Measurements from ENCODE around the gene LRRIQ4.

LRRIQ4 gene

DNA sequence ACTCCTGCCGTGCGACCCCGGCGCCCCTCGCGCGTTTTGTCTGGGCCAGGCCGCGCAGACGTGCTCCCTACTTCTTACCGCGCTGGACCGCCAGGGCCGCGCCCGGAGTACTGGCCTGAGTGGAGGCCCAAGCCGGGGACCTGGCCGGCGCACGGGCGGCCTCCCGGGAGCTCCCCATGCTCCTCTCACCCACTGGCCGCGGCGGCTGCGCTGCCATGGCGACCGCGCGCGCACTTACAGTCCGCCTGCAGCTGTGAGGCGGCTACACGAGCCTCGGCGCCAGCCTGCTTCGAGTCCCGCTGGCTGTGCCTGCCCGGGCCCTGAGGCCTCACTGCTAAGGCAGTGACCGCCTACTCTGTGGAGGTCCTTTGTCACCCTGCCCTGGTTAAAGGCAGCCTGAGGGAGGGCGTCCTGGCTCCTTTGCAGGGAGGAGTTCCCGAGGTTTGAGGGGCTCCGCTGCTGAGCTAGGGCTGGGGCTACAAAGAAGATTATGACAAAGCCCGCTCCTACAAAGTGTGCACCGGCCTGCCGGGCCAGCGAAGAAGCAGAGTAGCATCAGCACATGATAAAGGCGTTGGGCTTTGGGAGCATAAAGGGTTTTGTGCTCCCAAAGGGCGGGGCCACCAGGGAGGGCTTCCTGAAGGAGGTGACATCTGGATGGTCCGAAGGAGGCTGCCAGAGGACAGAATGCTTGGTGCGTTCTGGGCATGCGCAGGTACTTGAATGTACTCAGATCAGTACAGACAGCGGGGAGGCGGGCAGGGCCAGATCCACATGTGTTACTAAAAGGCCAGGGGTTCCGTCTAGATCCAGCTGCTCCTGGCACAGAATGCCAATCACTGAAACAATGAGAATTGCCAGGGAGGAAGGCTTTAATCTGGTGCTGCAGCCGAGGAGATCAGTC, at the start of gene LRRIQ4, which contains the start of gene LRRC34:
LRRIQ4 (plus strand) TSS at position 539 of the 904 bp plus-strand sequence. CDS start 9,052 bp downstream, outside the sequence.
LRRC34 (minus strand) TSS at position 573 of the 904 bp plus-strand sequence; CDS start at position 217, 356 bp downstream.
- no peaks in the 10 kb centered on the region for H3K27me3 ChIP-seq (ENCODE audit: insufficient read depth, poor library complexity, severe bottlenecking)
- peak within 1 kb of the TSS; percentile 30 for H3K4me3 ChIP-seq (ENCODE audit: severe bottlenecking)
- no peak within 1 kb of the TSS for H3K27ac ChIP-seq (ENCODE audit: poor library complexity, severe bottlenecking)
- no peaks in the 10 kb centered on the region for H3K36me3 ChIP-seq (ENCODE audit: low read depth)
- H3K4me1 ChIP-seq (ENCODE audit: insufficient read depth, poor library complexity, severe bottlenecking): no peaks in the 10 kb centered on the region
- peaks cover 3% of the 10 kb centered on the region for H3K9me3 ChIP-seq (ENCODE audit: severe bottlenecking)
- DNase-seq (ENCODE audit: low spot score) (no peak), ATAC-seq (ENCODE audit: low read depth) (peak; percentile 83)
- no peak for TF ChIP-seq CTCF (IDR thresholded peaks at IDR 0.05; ENCODE audit: poor library complexity, severe bottlenecking)

- Histone ChIP-seq H3K36me3 (ENCODE audit: low read depth) (no peaks in the 10 kb centered on the region), H3K27ac (ENCODE audit: poor library complexity, severe bottlenecking) (peak overlapping the region; percentile 80), H3K4me1 (ENCODE audit: insufficient read depth, poor library complexity, severe bottlenecking) (peaks cover 9% of the 10 kb centered on the region), H3K9me3 (ENCODE audit: severe bottlenecking) (peaks cover 3% of the 10 kb centered on the region), H3K27me3 (ENCODE audit: insufficient read depth, poor library complexity, severe bottlenecking) (no peaks in the 10 kb centered on the region), H3K4me3 (ENCODE audit: severe bottlenecking) (peak overlapping the region; percentile 53)
- DNase-seq (ENCODE audit: low spot score): peak; percentile 58
- TF ChIP-seq CTCF (IDR thresholded peaks at IDR 0.05; ENCODE audit: poor library complexity, severe bottlenecking): no peak
- peak; percentile 24 for ATAC-seq (ENCODE audit: low read depth)
These were observed 48.3 kb upstream of the LRRIQ4 start for GRCh38 chr3:169764312-169764881.

DNA sequence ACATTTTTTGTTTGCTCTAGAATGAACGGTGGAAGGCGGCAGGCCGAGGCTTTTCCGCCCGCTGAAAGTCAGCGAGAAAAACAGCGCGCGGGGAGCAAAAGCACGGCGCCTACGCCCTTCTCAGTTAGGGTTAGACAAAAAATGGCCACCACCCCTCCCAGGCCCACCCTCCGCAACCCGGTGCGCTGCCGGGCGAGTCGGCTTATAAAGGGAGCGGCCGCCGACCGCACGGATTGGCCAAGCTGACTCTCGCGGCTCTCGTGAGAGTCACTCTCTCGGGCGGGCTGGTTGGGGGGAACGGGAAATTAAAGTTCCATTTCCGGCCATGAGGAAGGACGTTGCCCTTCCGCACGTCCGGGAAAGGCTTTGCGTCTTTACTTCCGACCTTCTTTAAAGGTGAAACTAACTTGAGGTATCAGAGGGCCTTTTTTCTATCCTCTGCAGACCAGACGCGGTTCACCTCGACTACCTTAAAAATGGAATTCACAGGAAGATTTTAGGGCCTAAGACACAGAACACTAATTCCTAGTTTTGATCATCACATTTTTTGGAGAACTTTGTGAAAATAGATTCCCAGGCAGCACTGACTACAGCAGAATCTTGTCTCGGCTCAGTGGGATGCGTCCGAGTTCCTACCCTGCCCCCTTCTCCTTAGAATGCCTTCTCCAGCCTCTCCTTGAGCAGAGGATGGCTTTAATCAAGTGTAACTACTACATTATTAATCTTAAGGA, 47.6 kb upstream of the LRRIQ4 start, which contains the start of gene TERC:
TERC (minus strand) TSS at position 179 of the 731 bp plus-strand sequence.
- peaks cover 5% of the 10 kb centered on the region for H3K4me1 ChIP-seq (ENCODE audit: insufficient read depth, poor library complexity, severe bottlenecking)
- H3K9me3 ChIP-seq (ENCODE audit: severe bottlenecking): peaks cover 2% of the 10 kb centered on the region
- peak within 1 kb of the TSS; percentile 53 for H3K4me3 ChIP-seq (ENCODE audit: severe bottlenecking)
- H3K27me3 ChIP-seq (ENCODE audit: insufficient read depth, poor library complexity, severe bottlenecking): no peaks in the 10 kb centered on the region
- peak; percentile 84 for ATAC-seq (ENCODE audit: low read depth)
- DNase-seq (ENCODE audit: low spot score): peak; percentile 87
- H3K36me3 ChIP-seq (ENCODE audit: low read depth): no peaks in the 10 kb centered on the region
- H3K27ac ChIP-seq (ENCODE audit: poor library complexity, severe bottlenecking): peak within 1 kb of the TSS; percentile 80
- no peak for TF ChIP-seq CTCF (IDR thresholded peaks at IDR 0.05; ENCODE audit: poor library complexity, severe bottlenecking)

DNA sequence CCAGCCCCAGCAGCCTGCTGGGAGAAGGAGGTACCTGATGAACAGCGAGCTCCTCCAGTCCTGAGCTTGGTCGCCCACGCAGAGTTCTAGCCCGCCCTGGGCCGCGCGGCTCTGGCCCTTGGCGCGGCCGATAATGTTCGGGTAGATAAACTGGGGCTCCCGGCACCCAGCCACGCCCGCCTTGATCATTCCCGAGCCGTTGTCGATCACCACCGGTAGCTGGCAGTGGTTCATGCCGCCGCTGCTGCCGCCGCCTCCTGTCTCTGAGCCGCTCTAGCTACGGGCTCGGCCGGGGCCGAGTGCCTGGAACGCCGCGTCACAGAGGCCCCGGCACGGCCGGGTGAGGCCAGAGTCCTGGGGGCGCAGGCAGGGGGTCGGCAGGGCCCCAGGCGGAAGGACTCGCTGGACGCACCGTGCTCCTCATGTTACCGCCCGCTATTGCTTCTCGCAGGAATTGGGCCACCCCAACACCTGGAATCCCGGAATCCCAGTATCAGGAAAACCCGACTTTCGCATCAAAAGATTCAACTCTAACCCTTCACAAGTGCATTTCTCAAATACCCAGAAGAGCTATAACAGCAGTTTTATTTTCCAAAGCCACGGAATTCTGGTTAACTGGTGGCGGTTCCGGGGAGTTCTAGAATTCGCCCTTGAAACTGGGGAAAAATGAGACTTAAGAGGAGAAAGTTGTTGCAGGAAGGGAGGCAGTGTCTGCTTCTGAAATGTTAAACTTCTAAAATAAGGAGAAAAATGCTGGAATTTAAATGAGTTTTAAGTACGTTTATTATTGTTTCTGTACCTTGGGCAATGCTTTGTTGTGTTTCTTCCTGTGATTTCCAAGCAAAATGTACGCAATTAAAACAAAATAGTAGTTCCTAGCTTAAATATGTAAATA, 43.1 kb upstream of the LRRIQ4 start, which contains the start of gene ACTRT3:
ACTRT3 (minus strand) TSS at position 275 of the 895 bp plus-strand sequence; CDS start at position 234, 41 bp downstream.
- Histone ChIP-seq H3K27ac (ENCODE audit: poor library complexity, severe bottlenecking) (peak within 1 kb of the TSS; percentile 76), H3K36me3 (ENCODE audit: low read depth) (peaks cover 7% of the 10 kb centered on the region), H3K9me3 (ENCODE audit: severe bottlenecking) (no peaks in the 10 kb centered on the region), H3K27me3 (ENCODE audit: insufficient read depth, poor library complexity, severe bottlenecking) (no peaks in the 10 kb centered on the region), H3K4me3 (ENCODE audit: severe bottlenecking) (peak within 1 kb of the TSS; percentile 62), H3K4me1 (ENCODE audit: insufficient read depth, poor library complexity, severe bottlenecking) (peaks cover 5% of the 10 kb centered on the region)
- DNase-seq (ENCODE audit: low spot score) (peak; percentile 73), ATAC-seq (ENCODE audit: low read depth) (peak; percentile 32)
- TF ChIP-seq CTCF (IDR thresholded peaks at IDR 0.05; ENCODE audit: poor library complexity, severe bottlenecking): no peak

Measured in RWPE2 (cell line).